WERI-Rb-1 (cell line): Measurements from ENCODE around the gene FCHSD1.

Experiments
- DNase-seq: peaks from one replicate; pipeline ENCODE4 v3.0.0-alpha.2; 2020
- H3K27ac ChIP-seq: fragments of 250-450 bp; sonication (Bioruptor Pico); 2 replicates; pipeline ENCODE4 v1.5.1; 2020; ENCODE audit warnings: mild to moderate bottlenecking, moderate library complexity
- H3K27me3 ChIP-seq: fragments of 250-450 bp; sonication (Bioruptor Pico); 2 replicates; pipeline ENCODE4 v1.5.1; 2021; ENCODE audit warnings: mild to moderate bottlenecking, low read depth, moderate library complexity; ENCODE audit not compliant: insufficient read depth, severe bottlenecking
- H3K36me3 ChIP-seq: fragments of 250-450 bp; sonication (Bioruptor Pico); 2 replicates; pipeline ENCODE4 v1.5.1; 2020; ENCODE audit warnings: mild to moderate bottlenecking, moderate library complexity
- H3K4me3 ChIP-seq: 2 replicates; pipeline ENCODE4 v1.5.1; 2011; ENCODE audit warnings: low read depth, mild to moderate bottlenecking, control low read depth, low read length
- H3K9me3 ChIP-seq: fragments of 250-450 bp; sonication (Bioruptor Pico); 2 replicates; pipeline ENCODE4 v1.5.1; 2021; ENCODE audit warnings: mild to moderate bottlenecking, moderate library complexity; ENCODE audit not compliant: severe bottlenecking
- TF ChIP-seq, protein P1 (sequence below): IDR thresholded peaks from 2 replicates; pipeline ENCODE4 v1.5.1; 2011; ENCODE audit warnings: low read depth, mild to moderate bottlenecking, control low read depth, inconsistent platforms, low read length

The FCHSD1 gene

DNA sequence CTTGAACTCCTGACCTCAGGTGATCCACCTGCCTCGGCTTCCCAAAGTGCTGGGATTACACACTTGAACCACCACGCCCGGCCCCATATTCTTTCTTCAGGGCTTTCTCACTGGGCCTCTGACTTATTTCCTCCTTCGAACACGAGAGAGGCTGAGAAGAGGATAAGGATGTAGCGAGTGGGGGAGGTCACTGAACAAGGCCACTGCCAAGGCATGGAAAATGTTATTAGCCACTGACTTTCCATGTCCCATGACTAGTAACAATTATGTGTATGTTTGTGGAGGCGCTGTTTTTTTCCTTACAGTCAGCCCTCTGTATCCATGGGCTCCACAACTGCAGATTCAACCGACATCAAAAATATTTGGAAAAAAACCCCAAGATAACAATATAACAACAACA is 12.3 kb upstream of the FCHSD1 start:
- Histone ChIP-seq H3K9me3 (no peaks in the 10 kb centered on the region), H3K4me3 (no peak overlapping the region), H3K27me3 (no peaks in the 10 kb centered on the region), H3K36me3 (no peaks in the 10 kb centered on the region), H3K27ac (no peak overlapping the region)
- TF ChIP-seq, protein P1, sequence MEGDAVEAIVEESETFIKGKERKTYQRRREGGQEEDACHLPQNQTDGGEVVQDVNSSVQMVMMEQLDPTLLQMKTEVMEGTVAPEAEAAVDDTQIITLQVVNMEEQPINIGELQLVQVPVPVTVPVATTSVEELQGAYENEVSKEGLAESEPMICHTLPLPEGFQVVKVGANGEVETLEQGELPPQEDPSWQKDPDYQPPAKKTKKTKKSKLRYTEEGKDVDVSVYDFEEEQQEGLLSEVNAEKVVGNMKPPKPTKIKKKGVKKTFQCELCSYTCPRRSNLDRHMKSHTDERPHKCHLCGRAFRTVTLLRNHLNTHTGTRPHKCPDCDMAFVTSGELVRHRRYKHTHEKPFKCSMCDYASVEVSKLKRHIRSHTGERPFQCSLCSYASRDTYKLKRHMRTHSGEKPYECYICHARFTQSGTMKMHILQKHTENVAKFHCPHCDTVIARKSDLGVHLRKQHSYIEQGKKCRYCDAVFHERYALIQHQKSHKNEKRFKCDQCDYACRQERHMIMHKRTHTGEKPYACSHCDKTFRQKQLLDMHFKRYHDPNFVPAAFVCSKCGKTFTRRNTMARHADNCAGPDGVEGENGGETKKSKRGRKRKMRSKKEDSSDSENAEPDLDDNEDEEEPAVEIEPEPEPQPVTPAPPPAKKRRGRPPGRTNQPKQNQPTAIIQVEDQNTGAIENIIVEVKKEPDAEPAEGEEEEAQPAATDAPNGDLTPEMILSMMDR: no peak
- no peak for DNase-seq

DNA sequence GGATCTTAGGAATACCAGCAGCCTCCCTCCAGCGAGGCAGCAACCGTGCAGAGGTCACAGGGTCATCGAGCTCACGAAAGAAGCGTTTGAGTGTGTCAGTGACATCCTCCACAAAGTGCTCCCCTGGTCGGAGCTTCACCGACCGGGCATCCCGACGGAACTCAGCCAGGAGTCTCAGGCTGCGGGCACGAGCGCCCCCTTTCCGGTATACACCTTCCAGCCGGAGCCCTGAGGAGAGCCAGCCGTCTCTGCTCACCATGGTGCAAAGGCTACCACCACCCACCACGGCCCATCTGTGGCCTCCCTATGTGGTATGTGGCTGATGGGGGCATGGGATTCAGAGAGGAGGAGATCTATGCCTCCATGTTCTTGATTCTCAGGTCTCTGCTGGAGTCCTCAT is 10.8 kb upstream of the FCHSD1 start:
- no peak for DNase-seq
- Histone ChIP-seq H3K27ac (no peak overlapping the region), H3K27me3 (no peaks in the 10 kb centered on the region), H3K4me3 (no peak overlapping the region), H3K9me3 (no peaks in the 10 kb centered on the region), H3K36me3 (no peaks in the 10 kb centered on the region)
- TF ChIP-seq, protein P1: no peak

DNA sequence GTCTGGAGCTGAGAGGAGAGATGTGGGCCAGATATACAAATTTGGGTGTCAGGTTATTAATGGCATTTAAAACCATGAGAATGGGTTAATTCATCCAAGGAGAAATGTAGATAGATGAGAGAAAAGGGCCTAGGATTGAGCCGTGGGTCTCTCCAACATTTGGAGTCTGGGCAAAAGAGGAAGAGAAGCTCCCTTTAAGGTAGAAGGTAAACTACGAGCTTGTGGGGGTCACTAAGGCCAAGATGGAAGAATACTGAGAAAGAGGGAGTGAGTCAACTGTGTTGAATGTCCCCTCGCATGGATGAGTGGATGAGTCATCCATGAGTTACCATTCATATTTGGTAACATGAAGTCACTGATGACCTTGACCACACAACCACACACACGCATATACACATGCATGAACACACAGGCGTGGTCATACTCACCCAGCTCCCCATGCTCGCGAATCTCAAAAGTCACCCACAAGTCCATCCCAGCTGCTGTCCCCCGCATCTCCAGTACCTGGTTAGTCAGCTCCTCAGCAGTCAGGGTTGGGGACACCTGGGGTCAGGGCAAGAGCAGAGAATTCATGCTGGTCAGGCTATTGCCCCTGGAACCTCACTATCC is 6.8 kb upstream of the FCHSD1 start:
- TF ChIP-seq, protein P1: no peak
- Histone ChIP-seq H3K36me3 (no peaks in the 10 kb centered on the region), H3K27me3 (no peaks in the 10 kb centered on the region), H3K4me3 (no peak overlapping the region), H3K9me3 (no peaks in the 10 kb centered on the region), H3K27ac (no peak overlapping the region)
- DNase-seq: no peak

DNA sequence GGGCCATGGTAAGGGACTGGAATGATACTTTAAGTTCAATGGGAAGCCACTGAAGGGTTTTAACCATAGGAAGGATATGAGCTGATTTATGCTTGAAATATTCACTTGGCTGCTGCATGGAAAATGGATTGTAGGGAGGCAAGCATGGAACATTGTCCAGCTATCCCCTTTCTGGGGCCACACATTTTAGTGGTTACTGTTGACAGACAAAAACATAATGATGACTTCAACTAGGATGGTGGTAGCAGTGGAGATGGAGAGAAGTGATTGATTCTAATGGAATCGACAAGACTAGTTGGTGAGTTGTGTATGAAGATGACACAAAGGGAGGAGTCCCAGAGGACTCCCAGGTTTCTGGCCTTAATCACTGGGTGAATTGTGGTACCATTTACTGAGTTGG is 6.2 kb upstream of the FCHSD1 start:
- H3K9me3 ChIP-seq: no peaks in the 10 kb centered on the region
- H3K27ac ChIP-seq: no peak overlapping the region
- no peak for DNase-seq
- no peak overlapping the region for H3K4me3 ChIP-seq
- H3K27me3 ChIP-seq: no peaks in the 10 kb centered on the region
- TF ChIP-seq, protein P1: no peak
- no peaks in the 10 kb centered on the region for H3K36me3 ChIP-seq

DNA sequence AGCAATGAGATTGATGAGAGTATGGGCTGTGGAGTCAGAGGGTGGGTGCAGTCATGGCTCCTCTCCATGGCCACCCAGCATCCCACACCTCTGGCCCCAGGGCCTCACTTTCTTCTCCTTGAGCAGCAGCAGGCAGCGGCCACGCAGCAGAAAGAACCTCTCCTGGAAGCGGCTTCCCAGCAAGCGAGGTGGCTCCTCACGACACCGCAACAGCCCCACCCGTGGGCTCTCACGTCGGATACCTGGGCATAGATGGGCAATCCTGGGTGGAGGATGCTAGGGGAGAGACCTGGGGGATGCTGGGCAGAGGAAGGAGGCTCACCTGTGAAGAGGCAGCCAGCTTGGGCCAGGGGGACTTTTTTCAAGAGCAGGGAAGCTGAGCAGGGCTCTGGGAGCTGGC is 5.2 kb upstream of the FCHSD1 start:
- Histone ChIP-seq H3K27ac (no peak overlapping the region), H3K36me3 (no peaks in the 10 kb centered on the region), H3K9me3 (no peaks in the 10 kb centered on the region), H3K4me3 (no peak overlapping the region), H3K27me3 (no peaks in the 10 kb centered on the region)
- TF ChIP-seq, protein P1: no peak
- DNase-seq: no peak

DNA sequence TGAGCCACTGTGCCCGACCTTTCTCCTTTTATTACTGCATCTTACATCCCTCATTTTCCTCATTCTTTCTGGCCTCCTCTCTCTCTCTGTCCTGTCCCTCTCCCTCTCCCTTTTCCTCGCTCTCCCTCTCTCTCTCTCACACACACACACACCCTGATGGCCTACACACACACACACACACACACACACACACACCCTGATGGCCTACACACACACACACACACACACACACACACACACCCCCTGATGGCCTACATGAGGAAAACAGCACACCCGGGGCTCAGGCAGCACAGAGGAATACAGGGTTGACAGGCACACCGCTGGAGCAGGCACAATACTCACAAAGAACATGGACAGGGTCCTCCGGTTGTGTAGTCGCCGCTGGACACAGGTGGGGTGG is 3.8 kb upstream of the FCHSD1 start:
- TF ChIP-seq, protein P1: no peak
- no peaks in the 10 kb centered on the region for H3K27me3 ChIP-seq
- DNase-seq: no peak
- no peak overlapping the region for H3K27ac ChIP-seq
- no peaks in the 10 kb centered on the region for H3K9me3 ChIP-seq
- no peak overlapping the region for H3K4me3 ChIP-seq
- no peaks in the 10 kb centered on the region for H3K36me3 ChIP-seq
